HEK293T (cell line): ENCODE measurements around the gene TRDN.

ENCODE experiments used
- FOXA1 ChIP-seq: fragments of 450-650 bp; IDR thresholded peaks from 2 replicates; pipeline ENCODE4 v1.6.1; 2016; ENCODE audit warnings: mild to moderate bottlenecking
- SP1 ChIP-seq: fragments of 450-650 bp; IDR thresholded peaks from 2 replicates; pipeline ENCODE4 v1.6.1; 2017

- TF ChIP-seq FOXA1 (no peak), SP1 (no peak)
Measured at GRCh38 chr6:123393331-123393730, 243.4 kb downstream of the TRDN start.
